Pancreas (tissue), 10 donors: ENCODE results near the gene ARHGEF17. TPM values are rescaled to one million over a fixed set of nuclear protein-coding genes. Genes with fewer than 3 reads are reported as not detected.

Experiments
- ATAC-seq, 4 donors: fragments of 200-7000 bp; cut with Tn5 transposase; one replicate each; pipeline versions ENCODE4 v1.8.0 to v1.9.1; 2020; ENCODE audit warnings: mild to moderate bottlenecking in 4 of 4, moderate library complexity in 4 of 4
- DNase-seq, 6 donors: peaks; one replicate each; pipeline ENCODE4 v3.0.0-alpha.2; 2020
- FAIRE-seq: peaks from 2 replicates; lab custom pipeline; 2012; peaks lifted over from hg19 to GRCh38; lab: Jason Lieb, UNC
- H3K27ac ChIP-seq, 4 donors: fragments of 200-600 bp; sonication (generic); 1 replicate in 3 of 4; 2 replicates in 1 of 4; pipeline versions ENCODE4 v1.5.0 to v1.8.0; 2020
- H3K27me3 ChIP-seq, 4 donors: fragments of 200-600 bp; one replicate each; pipeline ENCODE4 v1.8.0; 2021
- H3K36me3 ChIP-seq, 3 donors: fragments of 200-600 bp; sonication (generic) in 1 of 3; one replicate each; pipeline versions ENCODE4 v1.5.0 to v1.8.0; 2020 to 2021
- H3K4me1 ChIP-seq, 3 donors: fragments of 200-600 bp; one replicate each; pipeline ENCODE4 v1.8.0; 2021
- H3K4me3 ChIP-seq, 4 donors: fragments of 200-600 bp; sonication (generic) in 2 of 4; one replicate each; pipeline versions ENCODE4 v1.5.0 to v1.8.0; 2020 to 2021
- H3K9me3 ChIP-seq, 4 donors: fragments of 200-600 bp; one replicate each; pipeline ENCODE4 v1.8.0; 2021
- WGBS, 2 donors: extraction: QIAGEN DNeasy Blood & Tissue Kit; methylation state at CpG; one replicate each; pipeline ENCODE4 v1.1.7; 2013; 5-methylcytosine and 5-hydroxymethylcytosine counted together
- intact Hi-C, 3 donors: fragments of 100-400 bp; cut with DNase I; formaldehyde crosslinking; loops; one replicate each; pipeline versions ENCODE4 v1.11.1 to v1.14.2; 2022
- polyA plus RNA-seq, 2 donors: library from polyadenylated mRNA; stranded (reverse); fragments of 200-250 nt; gene quantifications; one replicate each; pipeline ENCODE4 v1.2.3, GENCODE V29; 2013
- total RNA-seq, 6 donors: library from RNA; stranded (reverse); fragmentation: NEBNext Ultra II Directional in 4 of 6; extraction: Animal tissue kit (Norgen Biotek cat#: 25700) in 4 of 6; gene quantifications; one replicate each; pipeline versions ENCODE4 v1.2.1 to v1.2.4, GENCODE V29; 2021 to 2023
- TF ChIP-seq, protein P1 (sequence below), 4 donors: fragments of 200-600 bp; sonication (generic) in 3 of 4; IDR thresholded peaks; one replicate each; pipeline versions ENCODE4 v1.5.0 to v1.8.0; 2021; ENCODE audit warnings: antibody characterized with exemption in 4 of 4
- donor health status: healthy with polysubstance abuse.
- donor health status: DM: no; HTN: no; CAD: no; lungs with moderate emphysema.
- donor health status: DM: no; HTN: no; CAD: no.
- donor health status: control.
- donor health status: control.
- donor health status: Bipolar disorder and iron deficiency.
- donor health status: DM: yes; HTN: yes; CAD: no.
- donor health status: DM: no; HTN: no; CAD: no.
- donor health status: DM: no; HTN: no; CAD: no.
- donor health status: DM: yes; HTN: yes; CAD: no.

Gene ARHGEF17
- total and polyA plus RNA-seq, 8 donors: 7.0 to 24.0 (median 10.4) TPM

DNA sequence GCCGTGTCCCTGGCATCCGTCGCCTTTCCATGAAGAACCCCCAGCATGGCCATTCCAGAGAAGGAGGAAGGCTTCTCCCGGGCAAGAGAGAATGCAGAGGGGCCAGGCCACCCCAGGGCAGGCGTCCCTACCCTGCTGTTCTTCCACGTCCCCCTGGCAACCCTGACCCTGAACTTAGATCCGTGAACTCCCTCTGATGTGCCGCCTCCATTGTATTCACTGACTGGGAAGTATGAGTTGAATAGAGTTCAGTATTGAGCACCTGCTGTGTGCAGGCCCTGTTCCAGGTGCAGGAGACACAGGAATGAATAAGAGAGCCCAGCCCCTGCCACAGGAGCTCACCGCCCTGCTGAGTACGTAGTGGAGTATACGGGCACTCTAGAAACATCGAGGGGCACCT is 39.0 kb downstream of the ARHGEF17 start:
- intact Hi-C loops: loop anchor here in 1 of 3 donors (5.0 kb wide), 1 partner anchor 45 kb away; no protein-coding TSS in a partner anchor
- ATAC-seq: no peak
- Histone ChIP-seq H3K4me1 (peaks cover 0 to 3% (median 0%) of the 10 kb centered on the region in 3 donors), H3K4me3 (no peak overlapping the region), H3K27ac (no peak overlapping the region), H3K27me3 (no peaks in the 10 kb centered on the region), H3K9me3 (no peaks in the 10 kb centered on the region), H3K36me3 (no peaks in the 10 kb centered on the region)
- TF ChIP-seq, protein P1, sequence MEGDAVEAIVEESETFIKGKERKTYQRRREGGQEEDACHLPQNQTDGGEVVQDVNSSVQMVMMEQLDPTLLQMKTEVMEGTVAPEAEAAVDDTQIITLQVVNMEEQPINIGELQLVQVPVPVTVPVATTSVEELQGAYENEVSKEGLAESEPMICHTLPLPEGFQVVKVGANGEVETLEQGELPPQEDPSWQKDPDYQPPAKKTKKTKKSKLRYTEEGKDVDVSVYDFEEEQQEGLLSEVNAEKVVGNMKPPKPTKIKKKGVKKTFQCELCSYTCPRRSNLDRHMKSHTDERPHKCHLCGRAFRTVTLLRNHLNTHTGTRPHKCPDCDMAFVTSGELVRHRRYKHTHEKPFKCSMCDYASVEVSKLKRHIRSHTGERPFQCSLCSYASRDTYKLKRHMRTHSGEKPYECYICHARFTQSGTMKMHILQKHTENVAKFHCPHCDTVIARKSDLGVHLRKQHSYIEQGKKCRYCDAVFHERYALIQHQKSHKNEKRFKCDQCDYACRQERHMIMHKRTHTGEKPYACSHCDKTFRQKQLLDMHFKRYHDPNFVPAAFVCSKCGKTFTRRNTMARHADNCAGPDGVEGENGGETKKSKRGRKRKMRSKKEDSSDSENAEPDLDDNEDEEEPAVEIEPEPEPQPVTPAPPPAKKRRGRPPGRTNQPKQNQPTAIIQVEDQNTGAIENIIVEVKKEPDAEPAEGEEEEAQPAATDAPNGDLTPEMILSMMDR (IDR thresholded peaks at IDR 0.05): no peak
- 84 to 86% methylated on average over 12 of the region's 12 CpGs for WGBS, 2 donors
- FAIRE-seq: no peak
- no peak for DNase-seq

DNA sequence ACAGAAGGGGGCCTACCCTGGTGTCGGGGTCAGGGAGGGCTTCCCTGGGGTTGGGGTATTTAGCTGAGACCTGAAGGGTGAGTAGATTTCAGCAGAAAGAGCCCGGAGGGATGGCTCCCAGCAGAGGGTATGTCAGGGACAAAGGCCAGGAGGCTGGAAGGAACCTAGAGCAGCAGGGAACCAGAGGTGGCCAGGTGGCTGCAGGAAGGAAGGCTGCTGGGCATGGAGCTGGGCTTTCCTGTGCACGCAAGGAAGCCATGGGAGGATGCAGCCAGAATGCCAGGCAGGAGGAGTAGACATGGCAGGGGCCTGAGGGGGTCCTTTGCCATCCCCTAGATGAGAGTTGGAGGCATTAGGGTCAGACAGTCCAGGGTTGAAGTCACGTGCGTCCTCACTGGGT is 40.8 kb downstream of the ARHGEF17 start:
- peaks cover 0 to 3% (median 0%) of the 10 kb centered on the region in 3 donors for H3K4me1 ChIP-seq
- no peak for DNase-seq
- no peaks in the 10 kb centered on the region for H3K36me3 ChIP-seq
- no peak for FAIRE-seq
- WGBS, 2 donors: 83 to 86% methylated on average over 5 of the region's 5 CpGs
- H3K4me3 ChIP-seq: no peak overlapping the region
- ATAC-seq: no peak
- H3K9me3 ChIP-seq: no peaks in the 10 kb centered on the region
- H3K27me3 ChIP-seq: no peaks in the 10 kb centered on the region
- intact Hi-C loops: loop anchor here in 1 of 3 donors (5.0 kb wide), 1 partner anchor 43 kb away; no protein-coding TSS in a partner anchor
- H3K27ac ChIP-seq: no peak overlapping the region
- TF ChIP-seq, protein P1 (IDR thresholded peaks at IDR 0.05): no peak

DNA sequence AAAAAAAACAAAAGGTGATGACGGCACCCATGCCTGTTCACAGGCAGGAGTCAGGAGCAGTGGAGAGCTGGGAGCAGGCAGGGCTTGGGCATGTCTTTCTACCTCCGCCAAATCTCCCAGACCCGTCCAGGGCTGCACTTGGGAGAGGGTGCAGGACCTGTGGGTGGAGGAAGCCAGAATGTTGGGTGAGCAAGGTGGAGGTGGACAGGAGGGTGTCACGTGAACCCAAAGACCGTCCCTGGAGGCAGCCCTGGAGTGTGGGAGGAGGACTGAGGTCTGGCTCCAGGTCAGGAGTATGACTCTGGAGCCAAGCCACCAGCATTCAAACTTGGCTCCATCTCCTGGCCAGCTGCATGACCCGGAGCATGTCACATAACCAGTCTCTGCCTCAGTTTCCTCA is 41.6 kb downstream of the ARHGEF17 start:
- Histone ChIP-seq H3K36me3 (no peaks in the 10 kb centered on the region), H3K27ac (no peak overlapping the region), H3K9me3 (no peaks in the 10 kb centered on the region), H3K4me3 (no peak overlapping the region), H3K27me3 (no peaks in the 10 kb centered on the region), H3K4me1 (peaks cover 0 to 3% (median 0%) of the 10 kb centered on the region in 3 donors)
- WGBS, 2 donors: 65 to 86% methylated on average over 6 of the region's 6 CpGs
- TF ChIP-seq, protein P1 (IDR thresholded peaks at IDR 0.05): no peak
- intact Hi-C loops: loop anchor here in 1 of 3 donors (5.0 kb wide), 1 partner anchor 43 kb away; no protein-coding TSS in a partner anchor
- DNase-seq (no peak), ATAC-seq (no peak), FAIRE-seq (no peak)

DNA sequence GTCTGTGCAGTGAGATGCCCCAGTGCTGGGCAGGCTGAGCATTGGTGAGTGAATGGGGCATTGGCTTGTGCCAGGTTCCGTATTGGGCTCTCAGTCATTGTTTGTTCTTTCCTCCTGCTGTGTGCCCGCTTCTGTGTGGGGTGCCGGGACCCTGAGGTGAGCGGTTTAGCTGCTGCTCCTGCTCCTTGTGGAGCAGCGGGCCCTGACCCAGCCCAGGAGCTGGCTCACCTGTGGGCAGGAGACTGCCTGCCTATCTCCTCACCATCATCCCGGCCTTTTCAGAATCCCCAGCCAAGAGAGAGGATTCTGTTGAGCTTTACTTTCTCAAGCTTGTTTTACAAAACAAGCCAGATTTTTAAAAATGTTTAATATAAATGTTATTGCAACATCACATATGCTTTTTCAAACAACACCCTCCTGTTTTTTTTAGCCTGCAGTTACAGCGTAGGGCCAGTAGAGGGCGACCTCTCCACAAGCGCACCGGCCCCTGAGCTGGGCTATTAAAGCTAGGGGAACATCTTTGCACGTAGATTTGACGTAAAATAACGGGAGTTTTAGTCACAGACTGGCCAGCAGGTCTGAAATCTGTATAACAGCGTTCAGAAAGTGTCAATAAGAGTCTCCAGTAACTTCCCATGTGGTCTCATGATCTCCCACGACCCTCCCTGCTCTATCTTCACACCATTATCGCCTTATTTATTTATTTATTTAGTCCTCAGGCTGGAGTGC is 43.0 kb downstream of the ARHGEF17 start:
- no peaks in the 10 kb centered on the region for H3K36me3 ChIP-seq
- no peak overlapping the region for H3K4me3 ChIP-seq
- TF ChIP-seq, protein P1 (IDR thresholded peaks at IDR 0.05): peak; percentile 91 to 98 (median 92)
- ATAC-seq: peak; percentile 57 to 93 (median 86)
- DNase-seq: peak in 2 of 6 donors; percentile 30 to 65
- H3K4me1 ChIP-seq: peaks cover 0 to 3% (median 0%) of the 10 kb centered on the region in 3 donors
- intact Hi-C loops: no loop called here
- H3K9me3 ChIP-seq: no peaks in the 10 kb centered on the region
- H3K27ac ChIP-seq: no peak overlapping the region
- H3K27me3 ChIP-seq: no peaks in the 10 kb centered on the region
- 16 to 19% methylated on average over 16 of the region's 16 CpGs for WGBS, 2 donors
- no peak for FAIRE-seq

DNA sequence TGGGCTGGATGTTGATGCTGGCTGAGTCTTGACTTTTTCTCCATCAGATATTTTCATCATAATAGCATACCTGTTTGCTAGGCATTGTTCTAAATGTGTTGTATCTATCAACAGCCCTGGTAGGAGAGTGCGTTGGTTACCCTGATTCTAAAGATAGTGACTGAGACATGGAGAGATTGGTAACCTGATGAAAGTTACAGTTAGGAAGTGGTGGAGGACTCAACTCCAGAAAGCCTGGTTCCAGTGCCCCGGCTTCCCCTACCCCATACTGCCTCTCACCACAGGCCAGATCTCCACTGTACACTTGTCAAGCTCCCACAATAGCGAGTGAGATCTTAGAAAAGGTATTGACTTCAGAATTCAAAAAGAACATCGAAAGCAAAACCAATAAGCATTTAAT is 45.3 kb downstream of the ARHGEF17 start:
- intact Hi-C loops: no loop called here
- FAIRE-seq: no peak
- Histone ChIP-seq H3K4me3 (no peak overlapping the region), H3K9me3 (no peaks in the 10 kb centered on the region), H3K4me1 (peaks cover 0 to 3% (median 0%) of the 10 kb centered on the region in 3 donors), H3K36me3 (no peaks in the 10 kb centered on the region), H3K27me3 (no peaks in the 10 kb centered on the region), H3K27ac (no peak overlapping the region)
- TF ChIP-seq, protein P1 (IDR thresholded peaks at IDR 0.05): no peak
- WGBS, 2 donors: 83% methylated on average over 4 of the region's 4 CpGs
- DNase-seq: no peak
- no peak for ATAC-seq
